Loucy (cell line): ENCODE results near the gene FOXA3.
A peak's percentile ranks its signal among the peaks of the same experiment; 100 is the strongest.

Experiments used
- H2AFZ ChIP-seq: fragments of 200-600 bp; sonication (generic); 2 replicates; pipeline ENCODE4 v1.6.0; 2016; ENCODE audit warnings: antibody characterized with exemption, mild to moderate bottlenecking, low read length, moderate library complexity
- H3F3A ChIP-seq: fragments of 200-600 bp; 2 replicates; pipeline ENCODE4 v1.6.0; 2016; ENCODE audit warnings: antibody characterized with exemption, low read depth, mild to moderate bottlenecking
- H3K27me3 ChIP-seq: fragments of 200-600 bp; sonication (generic); 2 replicates; pipeline ENCODE4 v1.6.1; 2014; ENCODE audit warnings: low read length, mild to moderate bottlenecking; ENCODE audit not compliant: insufficient read depth, poor library complexity, severe bottlenecking
- H3K36me3 ChIP-seq: fragments of 200-600 bp; sonication (generic); 2 replicates; pipeline ENCODE4 v1.6.1; 2016; ENCODE audit warnings: low read length; ENCODE audit not compliant: insufficient read depth
- H3K4me1 ChIP-seq: fragments of 200-600 bp; sonication (generic); 2 replicates; pipeline ENCODE4 v1.5.1; 2014; ENCODE audit warnings: low read length, mild to moderate bottlenecking; ENCODE audit not compliant: insufficient read depth, poor library complexity, severe bottlenecking
- H3K4me2 ChIP-seq: fragments of 200-600 bp; sonication (generic); 2 replicates; pipeline ENCODE4 v1.6.0; 2014; ENCODE audit warnings: antibody characterized with exemption, low read length, low read depth, mild to moderate bottlenecking; ENCODE audit not compliant: poor library complexity, severe bottlenecking
- H3K4me3 ChIP-seq: fragments of 200-600 bp; sonication (generic); 2 replicates; pipeline ENCODE4 v1.5.1; 2014; ENCODE audit warnings: low read length, mild to moderate bottlenecking, mixed read lengths; ENCODE audit not compliant: poor library complexity, severe bottlenecking
- H3K79me2 ChIP-seq: fragments of 200-600 bp; sonication (generic); 2 replicates; pipeline ENCODE4 v1.6.1; 2014; ENCODE audit warnings: low read length; ENCODE audit not compliant: insufficient read depth
- H3K9ac ChIP-seq: fragments of 200-600 bp; sonication (generic); 2 replicates; pipeline ENCODE4 v1.6.0; 2014; ENCODE audit warnings: mild to moderate bottlenecking, low read depth, low read length, moderate library complexity; ENCODE audit not compliant: poor library complexity, severe bottlenecking
- H3K9me2 ChIP-seq: fragments of 200-600 bp; sonication (generic); replicated peaks from 2 replicates; pipeline ENCODE4 v1.6.1; 2016; ENCODE audit warnings: low read depth, low read length, mixed read lengths
- H3K9me3 ChIP-seq: fragments of 200-600 bp; sonication (generic); 2 replicates; pipeline ENCODE4 v1.6.1; 2014; ENCODE audit warnings: mild to moderate bottlenecking, antibody characterized with exemption, low read length, low read depth; ENCODE audit not compliant: insufficient read depth
- H4K20me1 ChIP-seq: fragments of 200-600 bp; sonication (generic); 2 replicates; pipeline ENCODE4 v1.6.0; 2014; ENCODE audit warnings: antibody characterized with exemption, low read length, mild to moderate bottlenecking; ENCODE audit not compliant: insufficient read depth, poor library complexity, severe bottlenecking
- EZH2phosphoT487 ChIP-seq: fragments of 200-600 bp; IDR thresholded peaks from 2 replicates; pipeline ENCODE4 v1.6.1; 2018; ENCODE audit warnings: antibody characterized with exemption, mild to moderate bottlenecking, moderate library complexity, borderline replicate concordance
- TF ChIP-seq, protein P1 (sequence below): fragments of 200-600 bp; sonication (generic); conservative IDR thresholded peaks from 2 replicates; pipeline ENCODE4 v1.5.1; 2014; ENCODE audit warnings: mild to moderate bottlenecking, antibody characterized with exemption, low read length

The FOXA3 gene

DNA sequence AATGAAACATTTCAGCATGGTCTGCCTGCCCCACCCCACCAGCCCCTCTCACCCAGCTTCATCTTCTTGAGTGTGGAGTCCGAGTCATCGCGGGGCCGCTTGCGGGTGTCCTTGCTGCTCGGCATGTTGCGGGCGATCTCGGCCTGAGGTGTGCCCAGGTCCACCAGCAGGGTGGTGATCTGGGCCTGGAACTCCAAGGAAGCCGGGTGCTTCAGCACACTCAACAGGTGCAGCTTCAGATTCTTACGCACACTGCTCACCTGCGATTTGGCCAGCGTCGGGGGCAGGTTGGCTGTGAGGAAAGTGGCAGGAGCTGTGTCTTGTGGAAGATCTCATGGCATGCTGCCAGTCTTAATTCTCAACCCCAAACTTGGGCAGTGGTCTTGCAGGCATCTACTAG lies 21.9 kb upstream of the FOXA3 start:
- no peak overlapping the region for H2AFZ ChIP-seq

DNA sequence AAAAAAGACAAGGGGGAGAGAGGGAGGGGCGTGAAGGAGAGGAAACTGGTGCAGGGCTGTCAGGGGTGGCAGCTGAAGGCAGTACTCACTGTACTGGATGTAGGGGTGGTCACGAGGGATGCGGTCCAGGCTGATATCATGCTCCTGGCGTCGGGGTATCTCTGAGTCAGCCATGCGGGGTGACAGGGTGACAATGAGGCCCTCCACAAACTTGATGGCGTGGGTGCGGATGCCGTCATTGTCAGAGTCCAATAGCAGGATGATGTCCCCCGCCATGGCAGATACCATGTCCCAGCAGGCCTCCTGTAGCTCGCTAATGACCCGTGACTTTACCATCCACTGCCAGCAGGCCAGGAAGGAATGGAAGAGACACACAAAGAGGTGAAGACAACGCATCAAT lies 16.5 kb upstream of the FOXA3 start:
- no peak for TF ChIP-seq EZH2phosphoT487
- TF ChIP-seq, protein P1, sequence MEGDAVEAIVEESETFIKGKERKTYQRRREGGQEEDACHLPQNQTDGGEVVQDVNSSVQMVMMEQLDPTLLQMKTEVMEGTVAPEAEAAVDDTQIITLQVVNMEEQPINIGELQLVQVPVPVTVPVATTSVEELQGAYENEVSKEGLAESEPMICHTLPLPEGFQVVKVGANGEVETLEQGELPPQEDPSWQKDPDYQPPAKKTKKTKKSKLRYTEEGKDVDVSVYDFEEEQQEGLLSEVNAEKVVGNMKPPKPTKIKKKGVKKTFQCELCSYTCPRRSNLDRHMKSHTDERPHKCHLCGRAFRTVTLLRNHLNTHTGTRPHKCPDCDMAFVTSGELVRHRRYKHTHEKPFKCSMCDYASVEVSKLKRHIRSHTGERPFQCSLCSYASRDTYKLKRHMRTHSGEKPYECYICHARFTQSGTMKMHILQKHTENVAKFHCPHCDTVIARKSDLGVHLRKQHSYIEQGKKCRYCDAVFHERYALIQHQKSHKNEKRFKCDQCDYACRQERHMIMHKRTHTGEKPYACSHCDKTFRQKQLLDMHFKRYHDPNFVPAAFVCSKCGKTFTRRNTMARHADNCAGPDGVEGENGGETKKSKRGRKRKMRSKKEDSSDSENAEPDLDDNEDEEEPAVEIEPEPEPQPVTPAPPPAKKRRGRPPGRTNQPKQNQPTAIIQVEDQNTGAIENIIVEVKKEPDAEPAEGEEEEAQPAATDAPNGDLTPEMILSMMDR: no peak
- H3K9me3 ChIP-seq: no peaks in the 10 kb centered on the region
- peaks cover 3% of the 10 kb centered on the region for H4K20me1 ChIP-seq
- no peaks in the 10 kb centered on the region for H3K79me2 ChIP-seq
- H3K4me1 ChIP-seq: no peaks in the 10 kb centered on the region
- no peak overlapping the region for H3K4me2 ChIP-seq
- H3F3A ChIP-seq: no peaks in the 10 kb centered on the region
- H3K9ac ChIP-seq: no peak overlapping the region
- no peaks in the 10 kb centered on the region for H3K9me2 ChIP-seq
- no peaks in the 10 kb centered on the region for H3K27me3 ChIP-seq
- H3K4me3 ChIP-seq: no peak overlapping the region
- H3K36me3 ChIP-seq: peaks cover 61% of the 10 kb centered on the region; the same call in 1 of the 2 replicates
- no peak overlapping the region for H2AFZ ChIP-seq

More for the DNA sequence above, 21.9 kb upstream of the FOXA3 start:
- H3K4me1 ChIP-seq: no peaks in the 10 kb centered on the region
- H3K36me3 ChIP-seq: peaks cover 57% of the 10 kb centered on the region; the same call in 1 of the 2 replicates
- no peaks in the 10 kb centered on the region for H3K9me2 ChIP-seq
- TF ChIP-seq, protein P1: no peak
- TF ChIP-seq EZH2phosphoT487: no peak
- no peak overlapping the region for H3K9ac ChIP-seq
- H3K27me3 ChIP-seq: no peaks in the 10 kb centered on the region
- H3F3A ChIP-seq: no peaks in the 10 kb centered on the region
- H3K9me3 ChIP-seq: no peaks in the 10 kb centered on the region
- H3K4me2 ChIP-seq: no peak overlapping the region
- no peaks in the 10 kb centered on the region for H4K20me1 ChIP-seq
- no peak overlapping the region for H3K4me3 ChIP-seq
- no peaks in the 10 kb centered on the region for H3K79me2 ChIP-seq

DNA sequence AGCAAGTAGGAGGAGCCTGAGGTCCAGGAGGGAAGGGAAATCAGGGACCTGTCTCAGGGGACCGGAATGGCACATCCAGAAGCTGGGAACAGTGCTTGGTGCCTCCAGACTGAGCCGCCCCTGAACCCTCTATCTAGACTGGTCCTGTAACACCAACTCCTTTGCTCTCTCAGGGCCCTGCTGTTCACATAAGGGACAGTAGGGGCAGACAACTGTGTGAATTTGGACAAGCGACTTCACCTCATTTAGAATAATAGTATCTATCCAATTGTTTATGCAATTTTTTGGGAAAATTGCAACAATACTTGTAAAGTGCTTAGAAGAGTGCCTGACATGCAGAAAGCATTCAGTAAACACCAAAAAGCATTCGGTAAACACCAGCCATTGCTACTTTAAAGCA lies 15.2 kb upstream of the FOXA3 start:
- no peak for TF ChIP-seq EZH2phosphoT487
- TF ChIP-seq, protein P1: peak; percentile 53
- peaks cover 3% of the 10 kb centered on the region for H4K20me1 ChIP-seq
- H3K4me3 ChIP-seq: no peak overlapping the region
- H3K4me2 ChIP-seq: no peak overlapping the region
- peaks cover 60% of the 10 kb centered on the region; the same call in 1 of the 2 replicates for H3K36me3 ChIP-seq
- H2AFZ ChIP-seq: no peak overlapping the region
- H3K9ac ChIP-seq: no peak overlapping the region
- H3K27me3 ChIP-seq: no peaks in the 10 kb centered on the region
- H3K79me2 ChIP-seq: no peaks in the 10 kb centered on the region
- no peaks in the 10 kb centered on the region for H3F3A ChIP-seq
- H3K9me3 ChIP-seq: no peaks in the 10 kb centered on the region
- no peaks in the 10 kb centered on the region for H3K9me2 ChIP-seq
- H3K4me1 ChIP-seq: no peaks in the 10 kb centered on the region
